H1 (cell line): ENCODE data around the gene KCTD10. TPM values are rescaled to one million over a fixed set of nuclear protein-coding genes. Genes with fewer than 3 reads are reported as not detected.

ENCODE experiments used
- CTCF ChIA-PET: fragments of 300-600 bp; sonication (Branson Sonifier 250); formaldehyde crosslinking; loops from one replicate; lab custom pipeline; 2021; ENCODE audit not compliant: partially characterized antibody; lab: Charles Lee
- POLR2A ChIA-PET: fragments of 300-600 bp; sonication (Branson Sonifier 250); formaldehyde crosslinking; loops from one replicate; lab custom pipeline; 2021; ENCODE audit warnings: inconsistent platforms; ENCODE audit not compliant: partially characterized antibody; lab: Charles Lee
- DNase-seq, 2 experiments: peaks; one replicate each; pipeline versions ENCODE4 v3.0.0 to v3.0.0-alpha.2; 2010 to 2022; ENCODE audit warnings: low spot score in 2 of 2, low read depth in 1 of 2, mixed read lengths in 1 of 2
- FAIRE-seq: peaks from 2 replicates; lab custom pipeline; 2011; peaks lifted over from hg19 to GRCh38; lab: Jason Lieb, UNC
- H2AFZ ChIP-seq: 2 replicates; pipeline ENCODE4 v1.8.1; 2012; ENCODE audit warnings: low read length, inconsistent platforms
- H2AK5ac ChIP-seq: 2 replicates; pipeline ENCODE4 v1.6.1; 2013; ENCODE audit warnings: low read depth, low read length
- H2BK120ac ChIP-seq: replicated peaks from 2 replicates; pipeline ENCODE3; 2013; ENCODE audit warnings: low read depth, low read length, inconsistent platforms
- H2BK12ac ChIP-seq: 2 replicates; pipeline ENCODE4 v1.6.1; 2013; ENCODE audit warnings: low read depth, low read length
- H2BK15ac ChIP-seq: 2 replicates; pipeline ENCODE4 v1.6.1; 2013; ENCODE audit warnings: low read length
- H2BK20ac ChIP-seq: 2 replicates; pipeline ENCODE4 v1.6.1; 2013; ENCODE audit warnings: low read length
- H2BK5ac ChIP-seq: 2 replicates; pipeline ENCODE4 v1.6.1; 2013; ENCODE audit warnings: low read depth, low read length
- H3K14ac ChIP-seq: 2 replicates; pipeline ENCODE4 v1.6.1; 2013; ENCODE audit warnings: inconsistent platforms; ENCODE audit not compliant: insufficient read length
- H3K18ac ChIP-seq: 2 replicates; pipeline ENCODE4 v1.6.1; 2013; ENCODE audit warnings: low read length; ENCODE audit errors: extremely low read depth
- H3K23ac ChIP-seq: 2 replicates; pipeline ENCODE4 v1.6.1; 2013; ENCODE audit warnings: inconsistent platforms; ENCODE audit not compliant: insufficient read length
- H3K23me2 ChIP-seq: 2 replicates; pipeline ENCODE4 v1.6.1; 2013; ENCODE audit warnings: low read depth, low read length
- H3K27ac ChIP-seq: 2 replicates; pipeline ENCODE4 v1.6.1; 2011; ENCODE audit warnings: low read depth, low read length, inconsistent platforms
- H3K27me3 ChIP-seq, 4 experiments: replicated peaks in 1 of 4; 1 replicate in 1 of 4; 2 replicates in 3 of 4; pipeline versions ENCODE4 v1.6.1 to v1.8.1; 2011 to 2013; ENCODE audit warnings: low read length in 3 of 4, mild to moderate bottlenecking in 3 of 4, inconsistent platforms in 2 of 4, mixed read lengths in 2 of 4, moderate library complexity in 1 of 4; ENCODE audit not compliant: control insufficient read depth in 3 of 4, insufficient read depth in 3 of 4; ENCODE audit errors: extremely low read depth in 1 of 4
- H3K36me3 ChIP-seq, 4 experiments: 2 replicates each; pipeline versions ENCODE4 v1.6.1 to v1.8.1; 2011 to 2013; ENCODE audit warnings: mild to moderate bottlenecking in 4 of 4, low read length in 3 of 4, moderate library complexity in 2 of 4, control low read depth in 1 of 4, inconsistent platforms in 1 of 4; ENCODE audit not compliant: insufficient read depth in 4 of 4, control insufficient read depth in 2 of 4
- H3K4ac ChIP-seq: replicated peaks from 2 replicates; pipeline ENCODE3; 2013; ENCODE audit warnings: low read length, low read depth, mixed read lengths, inconsistent platforms; ENCODE audit not compliant: insufficient read length
- H3K4me1 ChIP-seq, 4 experiments: replicated peaks in 1 of 4; 1 replicate in 1 of 4; 2 replicates in 3 of 4; pipeline versions ENCODE4 v1.6.1 to v1.8.1; 2011 to 2013; ENCODE audit warnings: low read length in 3 of 4, inconsistent platforms in 2 of 4, mixed read lengths in 1 of 4; ENCODE audit not compliant: insufficient read depth in 4 of 4, control insufficient read depth in 3 of 4
- H3K4me2 ChIP-seq, 2 experiments: 2 replicates each; pipeline versions ENCODE4 v1.6.1 to v1.8.1; 2011 to 2013; ENCODE audit warnings: low read depth in 2 of 2, low read length in 2 of 2, control low read depth in 1 of 2, inconsistent platforms in 1 of 2, mild to moderate bottlenecking in 1 of 2; ENCODE audit not compliant: insufficient read depth in 1 of 2
- H3K4me3 ChIP-seq, 4 experiments: fragments of 200-600, 300-600 bp in 1 of 4; sonication (generic), shearing (Covaris generic), sonication (Bioruptor Twin) in 1 of 4; 2 replicates each; pipeline versions ENCODE4 v1.5.1 to v1.8.1; 2011 to 2016; ENCODE audit warnings: low read length in 4 of 4, low read depth in 3 of 4, control low read depth in 2 of 4, inconsistent platforms in 2 of 4, mild to moderate bottlenecking in 2 of 4, mixed read lengths in 1 of 4, moderate library complexity in 1 of 4; ENCODE audit not compliant: insufficient read depth in 2 of 4; ENCODE audit errors: extremely low read depth in 1 of 4
- H3K56ac ChIP-seq: replicated peaks from 2 replicates; pipeline ENCODE3; 2013; ENCODE audit warnings: low read depth, mild to moderate bottlenecking, mixed read lengths, low read length, inconsistent platforms; ENCODE audit not compliant: insufficient read length
- H3K79me1 ChIP-seq: 2 replicates; pipeline ENCODE4 v1.6.1; 2013; ENCODE audit warnings: low read depth, low read length, control low read depth
- H3K79me2 ChIP-seq, 2 experiments: 2 replicates each; pipeline versions ENCODE4 v1.6.1 to v1.8.1; 2012 to 2013; ENCODE audit warnings: low read length in 2 of 2, mild to moderate bottlenecking in 2 of 2, inconsistent platforms in 1 of 2; ENCODE audit not compliant: insufficient read depth in 2 of 2, control insufficient read depth in 1 of 2
- H3K9ac ChIP-seq, 4 experiments: replicated peaks in 1 of 4; 1 replicate in 1 of 4; 2 replicates in 3 of 4; pipeline versions ENCODE4 v1.6.1 to v1.8.1; 2011 to 2013; ENCODE audit warnings: low read depth in 3 of 4, low read length in 3 of 4, control low read depth in 2 of 4, mild to moderate bottlenecking in 2 of 4, moderate library complexity in 2 of 4, inconsistent platforms in 1 of 4; ENCODE audit errors: extremely low read depth in 1 of 4
- H3K9me3 ChIP-seq, 2 experiments: 2 replicates each; pipeline versions ENCODE4 v1.6.1 to v1.8.1; 2012 to 2013; ENCODE audit warnings: mild to moderate bottlenecking in 2 of 2, moderate library complexity in 2 of 2, control low read depth in 1 of 2, inconsistent platforms in 1 of 2, low read depth in 1 of 2, low read length in 1 of 2, mixed read lengths in 1 of 2; ENCODE audit not compliant: insufficient read depth in 2 of 2
- H4K20me1 ChIP-seq, 2 experiments: replicated peaks in 1 of 2; 2 replicates each; pipeline versions ENCODE3 to v1.8.1; 2011 to 2013; ENCODE audit warnings: inconsistent platforms in 2 of 2, low read length in 2 of 2, mild to moderate bottlenecking in 1 of 2; ENCODE audit not compliant: insufficient read depth in 2 of 2, control insufficient read depth in 1 of 2
- H4K5ac ChIP-seq: 2 replicates; pipeline ENCODE4 v1.6.1; 2013; ENCODE audit warnings: low read length, low read depth, mixed read lengths, inconsistent platforms; ENCODE audit not compliant: insufficient read length
- H4K8ac ChIP-seq: 2 replicates; pipeline ENCODE4 v1.8.0; 2013; ENCODE audit warnings: mild to moderate bottlenecking, moderate library complexity, low read length, inconsistent platforms; ENCODE audit not compliant: insufficient read depth; ENCODE audit errors: extremely low read depth
- H4K91ac ChIP-seq: replicated peaks from 2 replicates; pipeline ENCODE3; 2013; ENCODE audit warnings: low read length, mixed read lengths, inconsistent platforms; ENCODE audit not compliant: insufficient read length
- CEBPB ChIP-seq: IDR thresholded peaks from 2 replicates; pipeline ENCODE4 v1.6.1; 2012; ENCODE audit warnings: low read depth, low read length
- CHD1 ChIP-seq: IDR thresholded peaks from 2 replicates; pipeline ENCODE4 v1.6.1; 2012; ENCODE audit warnings: low read depth, low read length, improper control_type of control experiment
- POLR2AphosphoS5 ChIP-seq: IDR thresholded peaks from 2 replicates; pipeline ENCODE4 v1.6.1; 2011; ENCODE audit warnings: low read depth, low read length
- POU5F1 ChIP-seq: IDR thresholded peaks from 2 replicates; pipeline ENCODE4 v1.6.1; 2011; ENCODE audit warnings: low read depth, mild to moderate bottlenecking, low read length, moderate library complexity
- RAD21 ChIP-seq, 2 experiments: IDR thresholded peaks in 1 of 2; conservative IDR thresholded peaks in 1 of 2; 2 replicates each; pipeline ENCODE4 v1.6.1; 2011; ENCODE audit warnings: low read depth in 2 of 2, low read length in 2 of 2, improper control_type of control experiment in 1 of 2, inconsistent platforms in 1 of 2, mild to moderate bottlenecking in 1 of 2, moderate library complexity in 1 of 2
- RBBP5 ChIP-seq: IDR thresholded peaks from 2 replicates; pipeline ENCODE4 v1.7.1; 2012; ENCODE audit warnings: low read depth, mild to moderate bottlenecking, inconsistent platforms, low read length, moderate library complexity, borderline replicate concordance
- RFX5 ChIP-seq: IDR thresholded peaks from 2 replicates; pipeline ENCODE4 v1.6.1; 2011; ENCODE audit warnings: low read depth, low read length, improper control_type of control experiment, borderline replicate concordance
- WGBS, 2 experiments: shearing (Covaris generic) in 1 of 2; methylation state at CpG; one replicate each; pipeline versions ENCODE4 v1.1.6 to v1.1.7; 2013 to 2015; ENCODE audit warnings: low lambda C conversion rate in 2 of 2, mixed read lengths in 2 of 2, inconsistent platforms in 1 of 2, low coverage in 1 of 2, missing lambda C conversion rate in 1 of 2; ENCODE audit not compliant: insufficient replicate concordance in 2 of 2, insufficient coverage in 1 of 2, insufficient read length in 1 of 2; ENCODE audit errors: extremely low coverage in 1 of 2, missing lambda C conversion rate in 1 of 2; 5-methylcytosine and 5-hydroxymethylcytosine counted together
- polyA plus RNA-seq, 7 experiments: library from polyadenylated mRNA; depleted of rRNA in 3 of 7; stranded (reverse) in 5 of 7; unstranded in 2 of 7; fragments of >200 nt in 5 of 7; fragments of 200-250 nt in 2 of 7; gene quantifications; 1 replicate in 5 of 7; 2 replicates in 1 of 7; 4 replicates in 1 of 7; pipeline versions ENCODE4 v1.2.1 to v1.2.3, GENCODE V29; 2011 to 2013; ENCODE audit warnings: missing spikeins in 2 of 7, mixed read lengths in 2 of 7
- total RNA-seq: library from RNA; stranded (reverse); fragmentation: NEBNext Ultra II Directional; extraction: Animal tissue kit (Norgen Biotek cat#: 25700); gene quantifications from 2 replicates; pipeline ENCODE4 v1.2.1, GENCODE V29; 2021

KCTD10 gene
- total and polyA plus RNA-seq, 2 of the 8 experiments (the other 6 are each of a cell fraction or from before 2014, with no cell fraction given), result 45.3 to 52.4 TPM

DNA sequence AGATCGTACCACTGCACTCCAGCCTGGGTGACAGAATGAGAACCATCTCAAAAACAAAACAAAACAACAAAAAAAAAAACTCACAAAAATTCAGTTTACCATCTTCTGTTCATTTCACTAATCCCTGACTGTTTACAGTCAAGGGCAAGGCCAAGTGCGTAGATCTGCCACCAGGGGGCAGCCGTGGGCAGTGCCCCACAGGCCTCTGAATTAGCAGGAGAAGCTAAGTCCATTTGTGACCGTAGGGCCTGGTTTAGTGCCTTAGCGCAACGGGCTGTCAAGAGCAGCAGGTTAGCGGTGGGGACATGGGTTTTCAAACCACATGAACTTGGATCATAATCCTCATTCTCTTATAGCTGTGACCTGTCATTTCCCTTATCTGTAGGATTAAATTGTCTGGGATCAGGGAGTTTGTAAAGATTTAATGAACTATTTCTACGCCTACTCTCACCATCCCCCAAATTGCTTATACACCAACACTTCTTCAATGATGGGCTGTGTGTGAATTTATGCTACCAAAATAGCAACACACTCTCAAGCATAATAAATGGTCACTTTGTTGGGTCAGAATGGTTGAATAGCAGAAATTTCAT lies 49.0 kb downstream of the KCTD10 start:
- Histone ChIP-seq H3K9ac (no peak overlapping the region), H2BK20ac (no peak overlapping the region), H2AFZ (no peak overlapping the region), H3K79me1 (no peaks in the 10 kb centered on the region), H4K5ac (no peak overlapping the region), H2BK15ac (no peak overlapping the region), H3K18ac (no peak overlapping the region), H3K4ac (no peak overlapping the region), H3K14ac (no peak overlapping the region), H4K91ac (no peak overlapping the region), H3K27me3 (no peaks in the 10 kb centered on the region), H3K4me1 (peaks cover 0 to 2% (median 0%) of the 10 kb centered on the region in 4 experiments; a peak in 1 of 7 replicates), H3K27ac (no peak overlapping the region), H4K20me1 (no peaks in the 10 kb centered on the region), H2AK5ac (no peak overlapping the region), H2BK12ac (no peak overlapping the region), H3K79me2 (no peaks in the 10 kb centered on the region), H4K8ac (no peak overlapping the region), H3K23ac (no peak overlapping the region), H2BK120ac (no peak overlapping the region), H3K4me2 (no peak overlapping the region), H2BK5ac (no peak overlapping the region), H3K4me3 (no peak overlapping the region), H3K23me2 (no peaks in the 10 kb centered on the region), H3K9me3 (no peaks in the 10 kb centered on the region), H3K36me3 (no peaks in the 10 kb centered on the region), H3K56ac (no peak overlapping the region)
- CTCF ChIA-PET, result interaction anchor here (0.6 to 12.4 kb wide), 23 partner anchors 9 to 328 kb away, joined by 3 to 245 read pairs (median 3); partner anchors contain the start of genes KCTD10 and UBE3B
- WGBS, 2 experiments, result 36% methylated on average over 8 of the region's 8 CpGs; no CpG with 5 or more reads in 1 of the 2 experiments
- POLR2A ChIA-PET, result interaction anchor here (1.0 kb wide), 1 partner anchor 49 kb away, joined by 3 read pairs; the partner anchor contains the start of genes KCTD10 and UBE3B
- DNase-seq, result peak; percentile 73 to 87
- FAIRE-seq, result peak; percentile 69
- TF ChIP-seq POLR2AphosphoS5 (no peak), RAD21 (IDR thresholded peaks at IDR 0.05 in 1 of 2, conservative IDR thresholded peaks at IDR 0.05 in 1 of 2; ENCODE audit: low read depth in 2 of 2, low read length in 2 of 2) (peak; percentile 84 to 89), RBBP5 (no peak), POU5F1 (no peak), CEBPB (no peak), CHD1 (no peak), RFX5 (no peak)
